HCT116 (cell line): ENCODE data around the gene KLF3. TPM values are rescaled to one million over a fixed set of nuclear protein-coding genes. Genes with fewer than 3 reads are reported as not detected.

Source experiments
- ATAC-seq: fragments of 200-7000 bp; cut with Tn5 transposase; 2 replicates; pipeline ENCODE4 v1.9.1; 2020; ENCODE audit warnings: mild to moderate bottlenecking, moderate library complexity
- BruUV-seq: library from RNA; stranded (reverse); fragments of 400-500 nt; replicated peaks from 2 replicates; lab custom pipeline; 2021; lab: Mats Ljungman, UMichigan
- CTCF ChIA-PET: fragments of 300-600 bp; sonication (Branson Sonifier 250); formaldehyde crosslinking; loops from one replicate; lab custom pipeline; 2021; ENCODE audit warnings: antibody characterized with exemption; lab: Charles Lee
- POLR2A ChIA-PET: fragments of 300-600, 350-600 bp; sonication (Branson Sonifier 250); formaldehyde crosslinking; loops from one replicate; lab custom pipeline; 2021; ENCODE audit warnings: antibody characterized with exemption; lab: Charles Lee
- RAD21 ChIA-PET, 2 experiments: fragments of 300-600 bp; sonication (Branson Sonifier 250); formaldehyde crosslinking; loops; one replicate each; lab custom pipeline; 2023; ENCODE audit warnings: low total read pairs in 2 of 2; ENCODE audit not compliant: uncharacterized antibody in 2 of 2, unreplicated experiment in 2 of 2, low non-redundant PET in 1 of 2; lab: Charles Lee
- DNase-seq: peaks from one replicate; pipeline ENCODE4 v3.0.0-alpha.2; 2010; ENCODE audit warnings: low read depth, low spot score
- H2AFZ ChIP-seq: fragments of 200-600 bp; shearing (Covaris generic), sonication (generic); 2 replicates; pipeline ENCODE4 v1.6.1; 2017; ENCODE audit warnings: low read depth, mixed run types, mixed read lengths, antibody characterized with exemption, low read length; ENCODE audit not compliant: poor library complexity, severe bottlenecking
- H3K27ac ChIP-seq: 2 replicates; pipeline ENCODE4 v1.5.1; 2012; ENCODE audit warnings: low read depth, low read length
- H3K27me3 ChIP-seq: fragments of 200-600 bp; sonication (generic); 2 replicates; pipeline ENCODE4 v1.6.1; 2016; ENCODE audit warnings: mixed run types, low read length, mixed read lengths; ENCODE audit not compliant: insufficient read depth
- H3K36me3 ChIP-seq, 2 experiments: fragments of 200-500 bp in 1 of 2; fragments of 200-600 bp in 1 of 2; sonication (Bioruptor generic) in 1 of 2; sonication (generic) in 1 of 2; 2 replicates each; pipeline versions ENCODE4 v1.5.1 to v1.6.1; 2014 to 2016; ENCODE audit warnings: low read length in 2 of 2, inconsistent platforms in 1 of 2, mixed read lengths in 1 of 2, mixed run types in 1 of 2; ENCODE audit not compliant: insufficient read depth in 2 of 2, control insufficient read depth in 1 of 2
- H3K4me1 ChIP-seq, 2 experiments: fragments of 200-600 bp in 1 of 2; sonication (generic) in 1 of 2; 2 replicates each; pipeline versions ENCODE4 v1.5.1 to v1.6.1; 2012 to 2017; ENCODE audit warnings: low read length in 2 of 2, inconsistent platforms in 1 of 2, mild to moderate bottlenecking in 1 of 2, mixed read lengths in 1 of 2, mixed run types in 1 of 2, moderate library complexity in 1 of 2; ENCODE audit not compliant: insufficient read depth in 2 of 2, control insufficient read depth in 1 of 2
- H3K4me2 ChIP-seq: fragments of 200-600 bp; sonication (generic); 2 replicates; pipeline ENCODE4 v1.6.1; 2017; ENCODE audit warnings: mixed run types, low read length, mixed read lengths
- H3K4me3 ChIP-seq, 2 experiments: fragments of 200-600 bp in 1 of 2; sonication (generic) in 1 of 2; replicated peaks in 1 of 2; 2 replicates each; pipeline ENCODE4 v1.5.1; 2011 to 2016; ENCODE audit warnings: low read length in 2 of 2, control low read depth in 1 of 2, low read depth in 1 of 2, mild to moderate bottlenecking in 1 of 2, mixed read lengths in 1 of 2, mixed run types in 1 of 2
- H3K79me2 ChIP-seq: fragments of 200-600 bp; sonication (generic); 2 replicates; pipeline ENCODE4 v1.6.1; 2017; ENCODE audit warnings: mild to moderate bottlenecking, mixed run types, low read length, moderate library complexity, mixed read lengths; ENCODE audit not compliant: insufficient read depth
- H3K9ac ChIP-seq: fragments of 200-600 bp; sonication (generic); 2 replicates; pipeline ENCODE4 v1.6.1; 2016; ENCODE audit warnings: low read length, mixed read lengths
- H3K9me2 ChIP-seq: fragments of 200-600 bp; sonication (generic), shearing (Covaris generic); 2 replicates; pipeline ENCODE4 v1.6.1; 2017; ENCODE audit warnings: mixed run types, mild to moderate bottlenecking, moderate library complexity; ENCODE audit not compliant: insufficient read depth
- H3K9me3 ChIP-seq, 2 experiments: fragments of 200-500 bp in 1 of 2; fragments of 200-600 bp in 1 of 2; sonication (Bioruptor generic) in 1 of 2; sonication (generic) in 1 of 2; 2 replicates each; pipeline ENCODE4 v1.6.1; 2014 to 2017; ENCODE audit warnings: low read length in 2 of 2, mixed read lengths in 2 of 2, inconsistent platforms in 1 of 2, low read depth in 1 of 2, mild to moderate bottlenecking in 1 of 2, mixed run types in 1 of 2, moderate library complexity in 1 of 2; ENCODE audit not compliant: control insufficient read depth in 1 of 2, insufficient read depth in 1 of 2
- H4K20me1 ChIP-seq: fragments of 200-600 bp; sonication (generic), shearing (Covaris generic); 2 replicates; pipeline ENCODE4 v1.6.1; 2017; ENCODE audit warnings: mixed run types, mild to moderate bottlenecking, moderate library complexity; ENCODE audit not compliant: insufficient read depth
- ATF3 ChIP-seq: IDR thresholded peaks from 2 replicates; pipeline ENCODE4 v1.6.1; 2012
- CBX3 ChIP-seq: IDR thresholded peaks from 2 replicates; pipeline ENCODE4 v1.6.1; 2012; ENCODE audit warnings: low read depth
- EZH2phosphoT487 ChIP-seq: fragments of 200-600 bp; IDR thresholded peaks from 2 replicates; pipeline ENCODE4 v1.6.1; 2018; ENCODE audit warnings: antibody characterized with exemption, borderline replicate concordance
- MAX ChIP-seq: IDR thresholded peaks from 2 replicates; pipeline ENCODE4 v1.6.1; 2012
- POLR2A ChIP-seq: IDR thresholded peaks from 2 replicates; pipeline ENCODE4 v1.7.0; 2011; ENCODE audit warnings: borderline replicate concordance; ENCODE audit not compliant: insufficient read depth, insufficient read length; ENCODE audit errors: extremely low read depth
- POLR2AphosphoS5 ChIP-seq: IDR thresholded peaks from 2 replicates; pipeline ENCODE4 v1.6.1; 2011; ENCODE audit warnings: mild to moderate bottlenecking, low read depth, low read length, moderate library complexity
- RAD21 ChIP-seq: IDR thresholded peaks from 2 replicates; pipeline ENCODE4 v1.6.1; 2012; ENCODE audit warnings: low read depth, mild to moderate bottlenecking
- SIN3A ChIP-seq: IDR thresholded peaks from 2 replicates; pipeline ENCODE4 v1.6.1; 2012; ENCODE audit warnings: low read depth
- SRF ChIP-seq: IDR thresholded peaks from 2 replicates; pipeline ENCODE4 v1.6.1; 2012; ENCODE audit warnings: low read depth
- TCF7L2 ChIP-seq: IDR thresholded peaks from 2 replicates; pipeline ENCODE4 v1.7.0; 2011; ENCODE audit warnings: borderline replicate concordance, inconsistent platforms; ENCODE audit not compliant: insufficient read depth, insufficient read length; ENCODE audit errors: extremely low read depth
- YY1 ChIP-seq: IDR thresholded peaks from 2 replicates; pipeline ENCODE4 v1.6.1; 2011; ENCODE audit warnings: low read length, low read depth, moderate library complexity, mild to moderate bottlenecking; ENCODE audit not compliant: insufficient replicate concordance; ENCODE audit errors: extremely low read depth
- ZBTB33 ChIP-seq: IDR thresholded peaks from 2 replicates; pipeline ENCODE4 v1.6.1; 2011; ENCODE audit warnings: mild to moderate bottlenecking, low read length, moderate library complexity; ENCODE audit not compliant: insufficient replicate concordance; ENCODE audit errors: extremely low read depth
- ZNF274 ChIP-seq: fragments of 200-500 bp; sonication (Bioruptor generic); IDR thresholded peaks from 2 replicates; pipeline ENCODE4 v1.6.1; 2014; ENCODE audit warnings: mild to moderate bottlenecking, low read depth, low read length, inconsistent platforms
- intact Hi-C: fragments of 100-400 bp; cut with micrococcal nuclease; formaldehyde crosslinking; loops from 2 replicates; pipeline ENCODE4 v1.10.0; 2022
- total RNA-seq: library from RNA; stranded (reverse); gene quantifications from one replicate; pipeline ENCODE4 v1.2.1, GENCODE V29; 2021; ENCODE audit not compliant: unreplicated experiment

Gene KLF3
- total RNA-seq, 1 experiment from 2014 or later: 44.2 TPM

- no TSS peak for BruUV-seq
- intact Hi-C loops: no loop called here
- Histone ChIP-seq H3K9me3 (no peaks in the 10 kb centered on the region; a peak in 1 of 4 replicates), H3K9ac (no peak overlapping the region), H3K79me2 (no peaks in the 10 kb centered on the region), H4K20me1 (no peaks in the 10 kb centered on the region), H3K27me3 (no peaks in the 10 kb centered on the region), H3K4me3 (no peak overlapping the region), H3K4me1 (no peaks in the 10 kb centered on the region), H3K9me2 (no peaks in the 10 kb centered on the region), H3K36me3 (no peaks in the 10 kb centered on the region), H3K4me2 (no peak overlapping the region), H2AFZ (no peak overlapping the region), H3K27ac (no peak overlapping the region)
- TF ChIP-seq SIN3A: no peak
- ChIA-PET RAD21 (interaction anchor here in 1 of 2 experiments (0.7 kb wide), 1 partner anchor 52 kb away, joined by 3 read pairs; no protein-coding TSS in a partner anchor), POLR2A (no interaction called here), CTCF (interaction anchor here (1.3 kb wide), 1 partner anchor 564 kb away, joined by 3 read pairs; no protein-coding TSS in a partner anchor)
- no peak for DNase-seq
- no peak for ATAC-seq
Measured at GRCh38 chr4:38743866-38744265, 79.9 kb downstream of the KLF3 start.

- no peak overlapping the region for H3K4me3 ChIP-seq
- no peaks in the 10 kb centered on the region for H3K79me2 ChIP-seq
- POLR2A ChIA-PET: no interaction called here
- H3K9me3 ChIP-seq: no peaks in the 10 kb centered on the region; a peak in 1 of 4 replicates
- no peaks in the 10 kb centered on the region for H4K20me1 ChIP-seq
- ATAC-seq: no peak
- no peak overlapping the region for H3K9ac ChIP-seq
- H3K27me3 ChIP-seq: no peaks in the 10 kb centered on the region
- CTCF ChIA-PET: no interaction called here
- BruUV-seq: no TSS peak
- H3K27ac ChIP-seq: no peak overlapping the region
- intact Hi-C loops: no loop called here
- H3K4me1 ChIP-seq: peaks cover 0 to 2% of the 10 kb centered on the region in 2 experiments; a peak in 1 of 4 replicates
- H2AFZ ChIP-seq: no peak overlapping the region
- H3K9me2 ChIP-seq: no peaks in the 10 kb centered on the region
- no peak for DNase-seq
- no peaks in the 10 kb centered on the region for H3K36me3 ChIP-seq
- no peak overlapping the region for H3K4me2 ChIP-seq
- TF ChIP-seq RAD21: no peak
- no peak for TF ChIP-seq MAX
- no peak for TF ChIP-seq EZH2phosphoT487
- no peak for TF ChIP-seq ZBTB33
- no peak for TF ChIP-seq ZNF274
- no peak for TF ChIP-seq CBX3
- no peak for TF ChIP-seq TCF7L2
- no peak for TF ChIP-seq POLR2A
- no peak for TF ChIP-seq SRF
- no peak for TF ChIP-seq SIN3A
- TF ChIP-seq ATF3: no peak
- no peak for TF ChIP-seq POLR2AphosphoS5
- TF ChIP-seq YY1: no peak
- RAD21 ChIA-PET: no interaction called here
Measured at GRCh38 chr4:38745881-38746280, 81.9 kb downstream of the KLF3 start.
